HepG2 (cell line): Measurements from ENCODE around the gene ZNF844. TPM values are rescaled to one million over a fixed set of nuclear protein-coding genes. Genes with fewer than 3 reads are reported as not detected.

Source experiments
- DMAP1 ChIP-seq: IDR thresholded peaks from 2 replicates; pipeline ENCODE4 v1.6.1; 2016
- FOXC1 ChIP-seq: sonication (generic); formaldehyde crosslinking; IDR thresholded peaks from 2 replicates; pipeline ENCODE4 v1.8.0; 2022; ENCODE audit warnings: mild to moderate bottlenecking, missing genetic modification reagents, borderline replicate concordance
- GABPB1 ChIP-seq: IDR thresholded peaks from 2 replicates; pipeline ENCODE4 v1.6.1; 2016; ENCODE audit warnings: mild to moderate bottlenecking, missing genetic modification reagents, moderate library complexity, missing compliant biosample characterization
- HDAC1 ChIP-seq: sonication (generic); formaldehyde crosslinking; IDR thresholded peaks from 2 replicates; pipeline ENCODE4 v1.5.1; 2020; ENCODE audit warnings: mild to moderate bottlenecking, missing genetic modification reagents
- IRF2 ChIP-seq: IDR thresholded peaks from 2 replicates; pipeline ENCODE4 v1.6.1; 2018; ENCODE audit warnings: missing genetic modification reagents, missing compliant biosample characterization
- PITX1 ChIP-seq: sonication (generic); formaldehyde crosslinking; IDR thresholded peaks from 2 replicates; pipeline ENCODE4 v1.5.1; 2020; ENCODE audit warnings: mild to moderate bottlenecking, missing genetic modification reagents
- PRMT3 ChIP-seq: sonication (generic); formaldehyde crosslinking; IDR thresholded peaks from 2 replicates; pipeline ENCODE4 v1.8.1; 2022; ENCODE audit warnings: low read depth, mild to moderate bottlenecking, moderate library complexity, missing genetic modification reagents, borderline replicate concordance
- SALL1 ChIP-seq: sonication (generic); formaldehyde crosslinking; IDR thresholded peaks from 2 replicates; pipeline ENCODE4 v1.8.0; 2022; ENCODE audit warnings: mild to moderate bottlenecking, missing genetic modification reagents
- SP1 ChIP-seq, 2 experiments: fragments of 450-650 bp in 1 of 2; sonication (generic) in 1 of 2; formaldehyde crosslinking in 1 of 2; IDR thresholded peaks; 2 replicates each; pipeline versions ENCODE4 v1.4.0 to v1.6.1; 2016 to 2020; ENCODE audit warnings: missing genetic modification reagents in 1 of 2
- ZFP90 ChIP-seq: sonication (generic); formaldehyde crosslinking; IDR thresholded peaks from 2 replicates; pipeline ENCODE4 v1.8.0; 2022; ENCODE audit warnings: missing genetic modification reagents, mild to moderate bottlenecking, inconsistent platforms, borderline replicate concordance
- ZNF44 ChIP-seq: sonication (generic); formaldehyde crosslinking; IDR thresholded peaks from 2 replicates; pipeline ENCODE4 v1.5.1; 2020; ENCODE audit warnings: mild to moderate bottlenecking, missing genetic modification reagents
- ZNF564 ChIP-seq: sonication (generic); formaldehyde crosslinking; IDR thresholded peaks from 2 replicates; pipeline ENCODE4 v1.8.1; 2023; ENCODE audit warnings: mild to moderate bottlenecking, missing genetic modification reagents
- polyA plus RNA-seq, 8 experiments: library from polyadenylated mRNA; depleted of rRNA in 3 of 8; stranded (reverse) in 7 of 8; unstranded in 1 of 8; fragments of >200 nt; fragmentation: Illumina TruSeq in 4 of 8; extraction: Trizol in 4 of 8; gene quantifications; 2 replicates each; pipeline versions ENCODE4 v1.2.1 to v1.2.3, GENCODE V29; 2011 to 2016; ENCODE audit warnings: low read depth in 4 of 8, missing spikeins in 1 of 8, mixed read lengths in 1 of 8; ENCODE audit not compliant: insufficient read depth in 1 of 8
- total RNA-seq, 5 experiments: library from RNA; depleted of rRNA; stranded (reverse); fragments of >200 nt; fragmentation: Illumina TruSeq; extraction: Trizol; gene quantifications; 2 replicates each; pipeline ENCODE4 v1.2.3, GENCODE V29; 2016; ENCODE audit warnings: low read depth in 1 of 5
- TF ChIP-seq, protein P1 (sequence below): sonication (generic); formaldehyde crosslinking; conservative IDR thresholded peaks from 2 replicates; pipeline ENCODE4 v1.8.1; 2023; ENCODE audit warnings: missing genetic modification reagents
- TF ChIP-seq, protein P2 (sequence below): sonication (generic); formaldehyde crosslinking; IDR thresholded peaks from 2 replicates; pipeline ENCODE4 v1.9.0; 2021; ENCODE audit warnings: missing genetic modification reagents, borderline replicate concordance
- TF ChIP-seq, protein P3 (sequence below): sonication (generic); formaldehyde crosslinking; IDR thresholded peaks from 2 replicates; pipeline ENCODE4 v1.4.0; 2020; ENCODE audit warnings: missing genetic modification reagents, borderline replicate concordance
- TF ChIP-seq, protein P4 (sequence below): sonication (generic); formaldehyde crosslinking; IDR thresholded peaks from 2 replicates; pipeline ENCODE4 v1.4.0; 2020; ENCODE audit warnings: mild to moderate bottlenecking, missing genetic modification reagents

ZNF844 gene
- total and polyA plus RNA-seq, 2 of the 13 experiments (the other 11 are each of a cell fraction or from before 2014, with no cell fraction given) = 1.0 to 3.2 TPM

DNA sequence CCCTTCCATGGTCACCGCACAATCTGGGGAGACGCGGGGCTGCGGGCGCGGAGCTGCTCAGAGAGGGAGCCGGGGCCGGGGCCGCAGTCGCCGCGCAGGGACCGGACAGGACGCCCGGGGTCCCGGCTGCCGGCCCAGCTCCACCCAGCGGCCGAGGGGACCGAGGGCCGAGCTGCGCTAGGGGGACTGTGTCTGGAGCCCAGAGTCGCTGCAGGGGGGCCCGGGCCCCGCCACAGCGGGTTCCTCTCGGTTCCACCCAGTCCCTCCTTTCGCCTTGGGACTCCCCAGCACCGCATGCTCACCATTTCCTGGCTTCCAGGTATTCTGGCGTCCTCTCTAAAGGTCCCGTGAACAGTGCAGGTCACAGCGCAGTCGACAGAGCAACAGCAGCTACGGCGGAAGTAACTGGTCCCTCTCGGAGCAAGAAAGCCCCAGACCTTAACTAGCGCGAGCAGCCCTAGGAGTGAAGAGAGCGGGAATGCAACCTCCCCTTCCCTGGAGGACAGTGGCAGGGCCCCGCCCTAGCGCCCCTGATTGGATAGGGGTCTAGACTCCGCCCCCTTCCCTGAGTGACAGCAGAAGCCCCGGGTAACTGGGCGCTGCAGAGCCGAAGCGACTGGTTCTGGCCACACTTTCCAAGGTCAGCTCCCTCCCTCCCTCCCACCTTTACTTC is 11.9 kb upstream of the ZNF844 start, which contains the start of gene ZNF878 (continued):
- TF ChIP-seq HDAC1 (peak; percentile 77), DMAP1 (CRISPR knock-in tag) (0 out of 2 replicates have a peak, but pooled peaks have one; percentile 46), PRMT3 (peak; percentile 25; the same call in 1 of the 2 replicates), ZNF44 (CRISPR knock-in tag) (no peak), SP1 (IDR thresholded peaks at IDR 0.05) (no peak), SP1 (CRISPR knock-in tag; IDR thresholded peaks at IDR 0.05) (peak; percentile 81), PITX1 (CRISPR knock-in tag) (peak; percentile 58), SALL1 (peak; percentile 80), IRF2 (CRISPR knock-in tag) (peak; percentile 83), ZNF564 (CRISPR knock-in tag) (peak; percentile 92), FOXC1 (CRISPR knock-in tag) (peak; percentile 53; the same call in 1 of the 2 replicates), ZFP90 (CRISPR knock-in tag) (peak; percentile 91), GABPB1 (CRISPR knock-in tag) (peak; percentile 82)
- TF ChIP-seq, protein P1, sequence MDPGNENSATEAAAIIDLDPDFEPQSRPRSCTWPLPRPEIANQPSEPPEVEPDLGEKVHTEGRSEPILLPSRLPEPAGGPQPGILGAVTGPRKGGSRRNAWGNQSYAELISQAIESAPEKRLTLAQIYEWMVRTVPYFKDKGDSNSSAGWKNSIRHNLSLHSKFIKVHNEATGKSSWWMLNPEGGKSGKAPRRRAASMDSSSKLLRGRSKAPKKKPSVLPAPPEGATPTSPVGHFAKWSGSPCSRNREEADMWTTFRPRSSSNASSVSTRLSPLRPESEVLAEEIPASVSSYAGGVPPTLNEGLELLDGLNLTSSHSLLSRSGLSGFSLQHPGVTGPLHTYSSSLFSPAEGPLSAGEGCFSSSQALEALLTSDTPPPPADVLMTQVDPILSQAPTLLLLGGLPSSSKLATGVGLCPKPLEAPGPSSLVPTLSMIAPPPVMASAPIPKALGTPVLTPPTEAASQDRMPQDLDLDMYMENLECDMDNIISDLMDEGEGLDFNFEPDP (CRISPR knock-in tag) = no peak
- TF ChIP-seq, protein P2, sequence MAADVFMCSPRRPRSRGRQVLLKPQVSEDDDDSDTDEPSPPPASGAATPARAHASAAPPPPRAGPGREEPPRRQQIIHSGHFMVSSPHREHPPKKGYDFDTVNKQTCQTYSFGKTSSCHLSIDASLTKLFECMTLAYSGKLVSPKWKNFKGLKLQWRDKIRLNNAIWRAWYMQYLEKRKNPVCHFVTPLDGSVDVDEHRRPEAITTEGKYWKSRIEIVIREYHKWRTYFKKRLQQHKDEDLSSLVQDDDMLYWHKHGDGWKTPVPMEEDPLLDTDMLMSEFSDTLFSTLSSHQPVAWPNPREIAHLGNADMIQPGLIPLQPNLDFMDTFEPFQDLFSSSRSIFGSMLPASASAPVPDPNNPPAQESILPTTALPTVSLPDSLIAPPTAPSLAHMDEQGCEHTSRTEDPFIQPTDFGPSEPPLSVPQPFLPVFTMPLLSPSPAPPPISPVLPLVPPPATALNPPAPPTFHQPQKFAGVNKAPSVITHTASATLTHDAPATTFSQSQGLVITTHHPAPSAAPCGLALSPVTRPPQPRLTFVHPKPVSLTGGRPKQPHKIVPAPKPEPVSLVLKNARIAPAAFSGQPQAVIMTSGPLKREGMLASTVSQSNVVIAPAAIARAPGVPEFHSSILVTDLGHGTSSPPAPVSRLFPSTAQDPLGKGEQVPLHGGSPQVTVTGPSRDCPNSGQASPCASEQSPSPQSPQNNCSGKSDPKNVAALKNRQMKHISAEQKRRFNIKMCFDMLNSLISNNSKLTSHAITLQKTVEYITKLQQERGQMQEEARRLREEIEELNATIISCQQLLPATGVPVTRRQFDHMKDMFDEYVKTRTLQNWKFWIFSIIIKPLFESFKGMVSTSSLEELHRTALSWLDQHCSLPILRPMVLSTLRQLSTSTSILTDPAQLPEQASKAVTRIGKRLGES (CRISPR knock-in tag) = 0 out of 2 replicates have a peak, but pooled peaks have one; percentile 54
- TF ChIP-seq, protein P3, sequence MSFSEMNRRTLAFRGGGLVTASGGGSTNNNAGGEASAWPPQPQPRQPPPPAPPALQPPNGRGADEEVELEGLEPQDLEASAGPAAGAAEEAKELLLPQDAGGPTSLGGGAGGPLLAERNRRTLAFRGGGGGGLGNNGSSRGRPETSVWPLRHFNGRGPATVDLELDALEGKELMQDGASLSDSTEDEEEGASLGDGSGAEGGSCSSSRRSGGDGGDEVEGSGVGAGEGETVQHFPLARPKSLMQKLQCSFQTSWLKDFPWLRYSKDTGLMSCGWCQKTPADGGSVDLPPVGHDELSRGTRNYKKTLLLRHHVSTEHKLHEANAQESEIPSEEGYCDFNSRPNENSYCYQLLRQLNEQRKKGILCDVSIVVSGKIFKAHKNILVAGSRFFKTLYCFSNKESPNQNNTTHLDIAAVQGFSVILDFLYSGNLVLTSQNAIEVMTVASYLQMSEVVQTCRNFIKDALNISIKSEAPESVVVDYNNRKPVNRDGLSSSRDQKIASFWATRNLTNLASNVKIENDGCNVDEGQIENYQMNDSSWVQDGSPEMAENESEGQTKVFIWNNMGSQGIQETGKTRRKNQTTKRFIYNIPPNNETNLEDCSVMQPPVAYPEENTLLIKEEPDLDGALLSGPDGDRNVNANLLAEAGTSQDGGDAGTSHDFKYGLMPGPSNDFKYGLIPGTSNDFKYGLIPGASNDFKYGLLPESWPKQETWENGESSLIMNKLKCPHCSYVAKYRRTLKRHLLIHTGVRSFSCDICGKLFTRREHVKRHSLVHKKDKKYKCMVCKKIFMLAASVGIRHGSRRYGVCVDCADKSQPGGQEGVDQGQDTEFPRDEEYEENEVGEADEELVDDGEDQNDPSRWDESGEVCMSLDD (CRISPR knock-in tag) = peak; percentile 70; the same call in 1 of the 2 replicates
- TF ChIP-seq, protein P4, sequence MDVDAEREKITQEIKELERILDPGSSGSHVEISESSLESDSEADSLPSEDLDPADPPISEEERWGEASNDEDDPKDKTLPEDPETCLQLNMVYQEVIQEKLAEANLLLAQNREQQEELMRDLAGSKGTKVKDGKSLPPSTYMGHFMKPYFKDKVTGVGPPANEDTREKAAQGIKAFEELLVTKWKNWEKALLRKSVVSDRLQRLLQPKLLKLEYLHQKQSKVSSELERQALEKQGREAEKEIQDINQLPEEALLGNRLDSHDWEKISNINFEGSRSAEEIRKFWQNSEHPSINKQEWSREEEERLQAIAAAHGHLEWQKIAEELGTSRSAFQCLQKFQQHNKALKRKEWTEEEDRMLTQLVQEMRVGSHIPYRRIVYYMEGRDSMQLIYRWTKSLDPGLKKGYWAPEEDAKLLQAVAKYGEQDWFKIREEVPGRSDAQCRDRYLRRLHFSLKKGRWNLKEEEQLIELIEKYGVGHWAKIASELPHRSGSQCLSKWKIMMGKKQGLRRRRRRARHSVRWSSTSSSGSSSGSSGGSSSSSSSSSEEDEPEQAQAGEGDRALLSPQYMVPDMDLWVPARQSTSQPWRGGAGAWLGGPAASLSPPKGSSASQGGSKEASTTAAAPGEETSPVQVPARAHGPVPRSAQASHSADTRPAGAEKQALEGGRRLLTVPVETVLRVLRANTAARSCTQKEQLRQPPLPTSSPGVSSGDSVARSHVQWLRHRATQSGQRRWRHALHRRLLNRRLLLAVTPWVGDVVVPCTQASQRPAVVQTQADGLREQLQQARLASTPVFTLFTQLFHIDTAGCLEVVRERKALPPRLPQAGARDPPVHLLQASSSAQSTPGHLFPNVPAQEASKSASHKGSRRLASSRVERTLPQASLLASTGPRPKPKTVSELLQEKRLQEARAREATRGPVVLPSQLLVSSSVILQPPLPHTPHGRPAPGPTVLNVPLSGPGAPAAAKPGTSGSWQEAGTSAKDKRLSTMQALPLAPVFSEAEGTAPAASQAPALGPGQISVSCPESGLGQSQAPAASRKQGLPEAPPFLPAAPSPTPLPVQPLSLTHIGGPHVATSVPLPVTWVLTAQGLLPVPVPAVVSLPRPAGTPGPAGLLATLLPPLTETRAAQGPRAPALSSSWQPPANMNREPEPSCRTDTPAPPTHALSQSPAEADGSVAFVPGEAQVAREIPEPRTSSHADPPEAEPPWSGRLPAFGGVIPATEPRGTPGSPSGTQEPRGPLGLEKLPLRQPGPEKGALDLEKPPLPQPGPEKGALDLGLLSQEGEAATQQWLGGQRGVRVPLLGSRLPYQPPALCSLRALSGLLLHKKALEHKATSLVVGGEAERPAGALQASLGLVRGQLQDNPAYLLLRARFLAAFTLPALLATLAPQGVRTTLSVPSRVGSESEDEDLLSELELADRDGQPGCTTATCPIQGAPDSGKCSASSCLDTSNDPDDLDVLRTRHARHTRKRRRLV (CRISPR knock-in tag) = 0 out of 2 replicates have a peak, but pooled peaks have one; percentile 35
